HG03439 (cell line): ENCODE measurements around the gene GATA6.

ENCODE experiments used
- ATAC-seq: cut with Tn5 transposase; IDR thresholded peaks from one replicate; pipeline ENCODE4 v1.9.1; 2021; ENCODE audit warnings: mild to moderate bottlenecking, moderate library complexity; ENCODE audit not compliant: unreplicated experiment

Gene GATA6

DNA sequence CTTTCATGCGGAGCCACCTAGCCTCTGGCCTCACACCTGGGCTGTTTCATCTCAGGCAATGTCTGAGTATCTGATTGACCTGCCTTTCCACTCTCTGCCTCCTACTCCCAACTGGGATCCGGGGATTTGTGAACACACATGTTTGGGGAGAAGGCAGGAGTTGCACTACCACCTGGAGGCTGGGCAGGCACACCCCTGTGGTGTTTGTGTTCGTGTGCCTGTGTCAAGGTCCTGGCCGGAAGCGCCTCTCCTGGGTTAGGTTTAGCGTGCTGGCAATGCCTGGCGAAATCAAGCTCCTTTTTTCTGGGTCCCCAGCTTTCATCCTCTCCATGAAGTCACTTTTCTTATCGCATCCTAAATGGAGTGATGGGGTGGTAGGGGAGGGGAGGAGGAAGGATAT lies 63.9 kb downstream of the GATA6 start:
- no peak for ATAC-seq

DNA sequence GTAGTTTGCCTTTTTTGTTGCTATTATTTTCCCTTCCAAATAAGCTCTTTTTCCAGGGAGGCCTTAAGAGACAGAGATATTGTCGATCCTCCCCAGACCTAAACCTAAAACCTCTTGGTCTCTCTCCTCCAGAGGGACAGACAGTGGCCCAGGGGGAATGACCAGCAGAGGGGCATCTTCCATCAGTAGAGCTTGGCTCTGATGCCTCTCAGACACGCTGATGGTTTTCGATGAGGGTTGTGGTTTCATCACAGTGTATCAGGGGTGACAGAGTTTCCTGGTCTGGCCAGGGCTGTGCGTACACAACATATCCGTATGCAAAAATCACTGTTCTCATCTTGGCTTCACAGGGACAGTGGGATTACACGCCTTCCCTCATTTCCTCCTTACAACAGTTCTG lies 68.6 kb downstream of the GATA6 start:
- ATAC-seq, result no peak

DNA sequence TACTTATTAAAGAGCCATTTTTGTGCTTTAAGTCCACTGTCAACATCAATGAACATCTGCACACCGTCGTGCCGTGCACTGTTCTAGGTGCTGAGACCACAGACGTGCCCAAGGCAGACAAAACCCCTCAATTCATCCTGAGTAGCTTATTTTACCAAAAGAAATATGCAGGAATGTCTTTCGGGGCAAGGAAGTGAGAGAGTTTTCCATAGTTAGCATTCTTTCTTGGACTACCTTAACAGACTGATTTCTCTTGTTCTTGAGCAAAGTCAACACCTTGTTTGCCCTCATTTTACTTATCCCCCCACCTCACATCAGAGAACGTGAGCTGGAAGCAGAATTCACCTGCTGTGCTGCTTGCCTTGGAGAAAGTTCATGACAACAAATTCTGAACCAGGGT lies 69.3 kb downstream of the GATA6 start:
- ATAC-seq, result no peak

DNA sequence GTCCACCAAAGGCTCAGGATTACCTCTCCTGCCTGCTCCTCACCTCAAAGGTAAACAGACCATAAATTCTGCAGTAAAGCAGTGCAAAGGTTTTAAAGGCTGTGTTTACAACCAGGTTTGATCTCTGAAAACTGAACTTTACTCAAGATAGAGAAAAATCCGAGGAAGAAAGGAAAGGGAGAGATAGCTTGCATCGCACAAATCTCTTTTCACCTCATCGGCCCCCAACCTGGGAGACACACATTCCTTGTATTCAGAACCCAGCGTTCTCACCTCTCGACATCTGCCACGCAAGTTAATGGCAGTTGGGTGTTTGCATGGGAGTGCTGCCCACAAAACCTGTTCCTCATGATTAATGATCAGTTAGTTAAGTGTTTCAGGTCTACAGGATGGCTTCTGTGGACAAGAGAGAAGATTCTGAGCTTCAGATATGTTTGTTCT lies 72.6 kb downstream of the GATA6 start:
- no peak for ATAC-seq

DNA sequence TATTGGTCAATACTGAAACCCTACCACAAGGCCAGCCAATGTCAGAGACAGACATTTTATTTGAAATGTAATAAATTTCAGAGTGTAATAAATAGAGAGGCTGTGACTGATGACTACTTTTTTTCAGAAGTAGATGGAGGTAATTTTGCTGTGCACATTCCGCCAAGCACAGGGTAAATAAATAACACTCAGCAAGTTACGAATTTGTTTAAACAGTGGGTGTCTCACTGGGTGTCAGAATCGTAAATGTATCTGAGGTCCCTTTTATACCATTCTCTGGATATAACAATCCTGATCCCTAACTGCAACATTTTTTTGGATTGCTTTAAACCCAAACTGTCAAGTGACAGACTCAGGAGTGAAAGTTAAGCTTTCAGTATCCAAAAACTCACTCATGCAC lies 74.1 kb downstream of the GATA6 start:
- ATAC-seq, result no peak

DNA sequence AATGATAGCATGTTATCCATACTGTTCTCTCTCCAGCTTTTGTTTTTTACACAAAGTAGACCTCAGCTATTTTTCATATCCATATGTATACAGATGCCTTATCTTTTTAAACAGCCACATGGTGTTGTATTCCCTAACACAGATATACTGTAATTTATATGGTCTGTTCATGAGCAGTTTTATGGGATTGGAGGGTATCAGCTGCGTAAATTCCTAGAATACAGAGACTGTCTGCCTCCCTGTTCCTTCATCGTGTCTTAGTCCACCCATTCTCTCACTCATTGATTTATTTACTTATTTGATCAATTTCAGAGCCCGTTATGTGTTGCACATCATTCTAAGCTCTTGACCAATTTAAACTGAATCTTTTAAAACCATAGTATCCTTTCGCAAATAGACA lies 80.6 kb downstream of the GATA6 start:
- ATAC-seq, result no peak

DNA sequence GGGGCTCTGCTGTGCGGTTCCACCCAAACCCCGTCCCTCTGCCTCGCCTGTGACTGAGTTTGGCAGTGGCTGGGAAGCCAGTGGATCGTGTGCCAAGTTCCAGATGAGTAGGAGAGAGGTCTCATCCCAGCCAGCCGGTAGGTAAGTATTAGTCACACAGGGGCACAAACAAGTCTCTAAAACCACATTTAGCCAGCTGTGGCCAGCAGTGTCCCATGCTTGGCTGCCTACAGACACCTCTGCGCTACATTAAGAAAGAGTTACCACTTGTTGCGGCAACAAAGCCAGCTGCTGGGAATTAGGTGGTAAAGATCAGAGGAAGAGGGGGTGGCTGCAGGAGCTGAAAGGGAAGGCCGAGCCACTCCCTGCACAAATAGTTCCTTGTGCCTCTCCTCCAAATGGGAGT lies 81.2 kb downstream of the GATA6 start:
- no peak for ATAC-seq
